Gastroesophageal sphincter (tissue), 3 donors: ENCODE results near the gene PKD2L1.

ENCODE experiments used
- EP300 ChIP-seq: sonication (generic); formaldehyde crosslinking; IDR thresholded peaks from one replicate; pipeline ENCODE4 v1.6.1; 2017; ENCODE audit warnings: antibody characterized with exemption, mild to moderate bottlenecking
- POLR2A ChIP-seq, 2 donors: fragments of 450-650 bp; IDR thresholded peaks; one replicate each; pipeline ENCODE4 v1.6.1; 2017; ENCODE audit warnings: antibody characterized with exemption in 2 of 2, mild to moderate bottlenecking in 2 of 2, moderate library complexity in 1 of 2
- POLR2AphosphoS5 ChIP-seq: sonication (generic); formaldehyde crosslinking; IDR thresholded peaks from one replicate; pipeline ENCODE4 v1.6.1; 2017; ENCODE audit warnings: antibody characterized with exemption
- TF ChIP-seq, protein P1 (sequence below), 4 experiments: fragments of 200-600 bp in 2 of 4; fragments of 450-650 bp in 2 of 4; sonication (generic) in 1 of 4; IDR thresholded peaks; one replicate each; pipeline ENCODE4 v1.5.1; 2017 to 2019; ENCODE audit warnings: antibody characterized with exemption in 4 of 4, mild to moderate bottlenecking in 2 of 4, moderate library complexity in 2 of 4

DNA sequence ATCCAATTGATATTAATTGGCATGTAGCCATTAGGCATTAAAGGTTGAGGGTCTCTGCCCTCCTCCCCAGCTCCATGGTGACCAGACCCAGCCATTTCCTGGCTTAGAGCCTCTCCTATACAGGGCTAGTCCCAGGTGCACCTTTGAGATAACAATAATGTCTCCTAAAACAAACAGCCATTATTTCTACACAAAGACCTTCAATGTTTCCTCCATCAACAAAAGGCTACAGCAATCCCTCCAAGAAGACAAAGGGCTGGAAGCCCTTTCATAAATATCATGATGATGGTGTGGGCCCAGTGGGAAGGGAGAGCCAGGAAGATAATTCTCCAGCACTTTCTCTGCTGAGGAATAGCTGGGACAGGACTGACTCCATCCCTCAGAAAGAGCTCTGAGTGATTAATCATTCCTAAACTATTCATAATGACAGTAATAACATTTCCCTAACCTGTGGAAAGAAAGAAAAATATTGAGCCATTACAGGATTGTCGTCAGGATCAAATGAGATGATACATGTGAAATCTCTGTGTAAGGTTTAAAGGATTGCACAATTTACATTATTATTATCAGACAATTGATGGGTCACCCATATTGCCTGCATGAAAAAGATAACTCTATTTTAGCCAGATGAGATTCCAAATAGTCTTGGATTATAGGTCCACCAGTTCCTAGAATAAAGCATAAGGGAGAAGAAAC, 10.2 kb downstream of the PKD2L1 start:
- TF ChIP-seq, protein P1, sequence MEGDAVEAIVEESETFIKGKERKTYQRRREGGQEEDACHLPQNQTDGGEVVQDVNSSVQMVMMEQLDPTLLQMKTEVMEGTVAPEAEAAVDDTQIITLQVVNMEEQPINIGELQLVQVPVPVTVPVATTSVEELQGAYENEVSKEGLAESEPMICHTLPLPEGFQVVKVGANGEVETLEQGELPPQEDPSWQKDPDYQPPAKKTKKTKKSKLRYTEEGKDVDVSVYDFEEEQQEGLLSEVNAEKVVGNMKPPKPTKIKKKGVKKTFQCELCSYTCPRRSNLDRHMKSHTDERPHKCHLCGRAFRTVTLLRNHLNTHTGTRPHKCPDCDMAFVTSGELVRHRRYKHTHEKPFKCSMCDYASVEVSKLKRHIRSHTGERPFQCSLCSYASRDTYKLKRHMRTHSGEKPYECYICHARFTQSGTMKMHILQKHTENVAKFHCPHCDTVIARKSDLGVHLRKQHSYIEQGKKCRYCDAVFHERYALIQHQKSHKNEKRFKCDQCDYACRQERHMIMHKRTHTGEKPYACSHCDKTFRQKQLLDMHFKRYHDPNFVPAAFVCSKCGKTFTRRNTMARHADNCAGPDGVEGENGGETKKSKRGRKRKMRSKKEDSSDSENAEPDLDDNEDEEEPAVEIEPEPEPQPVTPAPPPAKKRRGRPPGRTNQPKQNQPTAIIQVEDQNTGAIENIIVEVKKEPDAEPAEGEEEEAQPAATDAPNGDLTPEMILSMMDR (IDR thresholded peaks at IDR 0.05), result no peak
- TF ChIP-seq POLR2A (IDR thresholded peaks at IDR 0.05), result no peak
- TF ChIP-seq EP300, result no peak
- TF ChIP-seq POLR2AphosphoS5, result no peak
